Stimulated activated CD8-positive, alpha-beta memory T cell treated with anti-CD3 and anti-CD28 coated beads, Interleukin-2, amount 100 ng/mL, for 1 hour (primary cell): ENCODE results near the gene EDEM1.
"Not testable (repeated sequence)": the region's sequence is repeated elsewhere in the genome, so short reads cannot be mapped to it uniquely, and the experiment has no call there.

Experiments
- DNase-seq, 2 donors: peaks; one replicate each; pipeline ENCODE4 v3.0.0-alpha.2; 2020; ENCODE audit warnings: low read depth in 2 of 2

The EDEM1 gene

GRCh38 chr3:5172018-5172417 lies 15.5 kb upstream of the EDEM1 start:
- no peak for DNase-seq

- DNase-seq: not testable (repeated sequence)
Measured at GRCh38 chr3:5179036-5179435, 8.5 kb upstream of the EDEM1 start.

GRCh38 chr3:5181469-5182141 lies 5.9 kb upstream of the EDEM1 start:
- DNase-seq: no peak

- not testable (repeated sequence) for DNase-seq
Measured at GRCh38 chr3:5183714-5184113, 3.8 kb upstream of the EDEM1 start.

GRCh38 chr3:5184499-5184898 lies 3.0 kb upstream of the EDEM1 start:
- DNase-seq: no peak

- DNase-seq: no peak
Measured at GRCh38 chr3:5185093-5185673, 2.3 kb upstream of the EDEM1 start.

DNA sequence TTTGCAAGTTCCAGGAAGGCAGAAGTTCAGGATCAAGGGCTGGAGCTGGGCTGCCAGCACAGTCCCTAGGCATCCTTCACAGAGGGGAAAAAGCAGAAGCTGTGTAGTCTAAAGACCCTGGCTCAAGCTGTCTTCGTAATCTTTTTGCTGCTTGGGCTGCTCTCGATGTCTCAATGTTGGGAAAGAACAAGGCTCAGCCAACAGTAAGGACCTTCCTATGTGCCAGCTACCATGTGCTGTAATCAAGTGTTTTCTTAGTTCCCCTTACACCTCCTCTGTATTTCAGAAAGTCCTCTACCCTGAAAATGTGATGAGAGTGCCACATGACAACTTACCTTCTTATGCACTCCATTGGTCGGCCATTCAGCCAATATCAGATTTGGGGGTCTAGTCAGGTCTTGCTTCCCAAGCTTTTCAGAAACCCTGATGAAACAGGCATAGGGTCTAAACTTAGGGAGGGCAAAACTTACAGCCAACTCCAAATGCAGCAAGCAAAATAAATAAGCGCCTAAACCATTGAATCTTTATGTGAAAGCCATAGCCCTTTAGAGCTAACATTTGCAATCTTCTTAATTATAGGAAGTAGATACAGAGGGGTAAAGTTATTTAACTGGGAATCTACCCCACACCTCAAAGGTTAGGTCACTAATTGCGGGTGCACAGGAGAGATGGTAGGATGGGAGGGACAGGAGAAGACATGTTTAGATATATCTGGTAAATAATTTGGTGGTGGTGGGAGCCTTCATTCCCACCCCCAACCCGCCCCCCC lies 1.2 kb upstream of the EDEM1 start:
- DNase-seq: no peak

GRCh38 chr3:5186858-5187155 lies 700 bp upstream of the EDEM1 start:
- DNase-seq: no peak

DNA sequence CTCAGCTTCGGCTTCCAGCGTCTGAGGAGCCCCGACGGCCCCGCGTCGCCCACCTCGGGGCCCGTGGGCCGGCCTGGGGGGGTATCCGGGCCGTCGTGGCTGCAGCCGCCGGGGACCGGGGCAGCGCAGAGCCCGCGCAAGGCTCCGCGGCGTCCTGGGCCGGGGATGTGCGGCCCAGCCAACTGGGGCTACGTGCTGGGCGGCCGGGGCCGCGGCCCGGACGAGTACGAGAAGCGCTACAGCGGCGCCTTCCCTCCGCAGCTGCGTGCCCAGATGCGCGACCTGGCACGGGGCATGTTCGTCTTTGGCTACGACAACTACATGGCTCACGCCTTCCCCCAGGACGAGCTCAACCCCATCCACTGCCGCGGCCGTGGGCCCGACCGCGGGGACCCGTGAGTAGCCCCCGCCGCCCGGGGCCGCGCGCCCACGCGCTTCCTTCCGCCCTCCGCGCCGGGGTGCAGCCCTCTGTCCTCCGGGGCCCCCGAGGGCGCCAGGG lies 462 bp downstream of the EDEM1 start:
- peak; percentile 19 to 30 for DNase-seq

DNA sequence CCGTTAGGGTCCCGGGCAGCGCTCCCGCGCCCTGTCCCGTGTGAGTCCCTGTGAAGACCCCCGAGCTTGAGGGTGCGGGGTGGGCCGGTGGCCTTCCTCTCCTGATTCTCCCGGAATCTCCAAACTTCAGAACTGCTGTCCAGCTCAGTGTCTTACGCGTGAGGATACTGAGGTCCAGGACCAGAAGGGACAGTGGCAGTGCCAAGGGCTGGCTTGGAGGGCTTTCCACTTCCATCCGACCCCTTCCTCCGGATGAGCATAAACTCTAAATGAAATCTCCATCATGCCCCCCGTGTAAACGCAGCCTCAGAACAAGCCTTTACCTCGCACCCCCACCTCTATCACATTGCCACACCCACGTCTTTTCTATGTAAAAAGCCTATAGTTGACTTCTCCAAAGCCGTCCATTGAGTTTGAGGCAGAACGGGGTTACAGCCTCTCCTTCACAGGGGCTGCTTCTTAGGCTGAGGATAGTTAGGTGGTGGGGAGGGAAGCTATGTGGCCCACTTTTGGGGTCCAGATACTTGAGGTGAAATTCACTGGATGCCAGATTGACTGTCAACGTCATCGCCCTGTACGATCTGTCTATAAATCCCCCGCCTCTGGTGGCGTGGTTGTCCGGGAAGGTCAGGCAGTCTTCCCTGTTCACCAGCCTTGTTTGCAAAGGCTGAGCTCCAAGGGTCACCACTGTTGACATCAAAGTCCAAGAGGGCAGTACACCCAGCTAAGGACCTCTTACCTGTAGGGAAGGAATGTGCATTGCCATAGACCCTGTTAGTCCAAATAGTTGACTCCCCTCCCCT lies 1.1 kb downstream of the EDEM1 start:
- peak; percentile 10 to 16 for DNase-seq

DNA sequence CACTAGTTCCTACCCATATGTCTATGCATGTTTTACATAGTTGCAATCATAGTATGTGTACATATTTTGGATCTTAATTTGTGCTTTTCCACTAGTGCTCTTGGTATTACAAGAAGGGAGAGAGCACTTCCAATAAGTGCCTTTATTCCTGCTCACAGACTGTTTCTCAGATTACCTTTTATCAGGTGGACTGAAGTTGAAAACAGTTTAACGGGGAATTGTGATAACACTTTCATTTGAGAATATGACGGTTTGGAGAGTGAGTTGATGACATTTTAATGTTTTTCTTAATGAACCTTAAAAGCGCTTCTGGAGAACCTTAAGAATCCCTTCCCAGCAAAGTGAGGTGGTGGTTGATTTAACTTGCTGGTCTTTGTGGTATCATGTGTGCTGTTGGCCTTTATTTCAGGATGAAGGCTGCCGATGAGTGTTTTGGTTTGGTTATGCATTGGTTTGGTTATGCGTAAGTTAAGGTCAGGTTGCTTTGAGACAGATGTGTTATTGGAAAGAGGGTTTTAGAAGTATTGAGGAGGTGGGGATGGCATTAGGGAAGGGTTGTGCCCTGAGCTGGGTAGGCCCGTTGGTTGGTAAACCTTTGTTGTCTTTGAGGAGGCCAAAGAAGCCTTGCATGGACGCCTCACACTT lies 2.8 kb downstream of the EDEM1 start:
- DNase-seq: no peak

- no peak for DNase-seq
Measured at GRCh38 chr3:5191555-5192304, 4.2 kb downstream of the EDEM1 start.

DNA sequence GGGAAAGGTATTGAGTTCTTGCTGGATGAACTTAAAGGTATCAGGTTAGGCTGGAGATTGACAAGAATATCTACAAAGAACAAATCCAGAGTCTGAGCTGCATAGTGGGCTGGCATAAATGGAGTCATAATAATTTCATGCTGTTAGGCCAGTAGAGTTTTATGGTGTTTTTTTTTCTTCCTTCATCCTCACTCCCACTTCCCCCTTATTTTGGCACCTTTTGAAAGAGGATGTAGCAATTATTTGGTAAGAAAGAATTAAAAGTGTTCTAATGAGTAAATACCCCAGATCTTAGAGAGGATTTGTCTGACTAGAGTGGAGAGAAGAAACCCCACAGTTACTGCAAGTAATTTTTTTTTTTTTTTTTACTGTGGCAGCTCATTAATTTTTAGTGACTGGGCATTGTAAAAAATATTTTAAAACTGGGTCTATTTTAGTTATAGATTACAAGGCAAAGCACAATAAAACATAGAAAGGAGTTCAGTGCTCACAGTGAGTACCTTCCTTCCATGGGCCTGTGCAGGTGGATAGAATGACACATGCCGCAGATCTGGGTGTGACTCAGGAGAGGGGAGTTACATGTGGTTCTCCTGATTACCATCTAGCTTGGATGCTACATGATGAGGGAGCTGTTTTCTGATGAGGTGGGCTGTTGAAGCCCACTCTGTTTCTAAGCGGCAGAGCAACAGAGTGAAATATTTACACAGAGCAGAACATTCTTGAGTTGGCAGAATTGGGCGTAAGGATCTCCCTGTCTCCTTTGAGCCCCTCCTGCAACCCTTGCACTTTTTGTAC lies 5.3 kb downstream of the EDEM1 start:
- DNase-seq: peak in 1 of 2 donors; percentile 16

DNA sequence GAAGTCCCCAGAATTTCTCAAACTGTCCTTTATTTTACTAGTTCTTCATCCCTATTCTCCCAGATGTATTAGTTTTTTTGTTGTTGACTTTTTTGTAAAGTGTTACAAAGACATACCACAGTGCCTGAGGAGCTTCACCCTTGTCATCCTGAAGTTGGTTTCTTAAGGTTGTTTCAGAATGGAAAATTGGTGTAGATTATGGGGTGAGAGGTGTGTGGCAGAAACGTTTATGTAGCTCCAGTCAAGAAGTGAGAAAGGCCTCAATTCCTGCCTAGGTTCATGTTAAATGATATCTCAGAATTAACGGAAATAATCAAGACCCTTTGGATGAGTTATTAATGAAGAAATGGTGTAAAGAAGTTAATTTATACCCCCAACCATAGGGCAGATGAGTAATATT lies 6.8 kb downstream of the EDEM1 start:
- no peak for DNase-seq

- peak; percentile 11 to 17 for DNase-seq
Measured at GRCh38 chr3:5194801-5195509, 7.4 kb downstream of the EDEM1 start.

GRCh38 chr3:5195605-5196004 lies 8.1 kb downstream of the EDEM1 start:
- no peak for DNase-seq

- no peak for DNase-seq
Measured at GRCh38 chr3:5197022-5197421, 9.5 kb downstream of the EDEM1 start.

DNA sequence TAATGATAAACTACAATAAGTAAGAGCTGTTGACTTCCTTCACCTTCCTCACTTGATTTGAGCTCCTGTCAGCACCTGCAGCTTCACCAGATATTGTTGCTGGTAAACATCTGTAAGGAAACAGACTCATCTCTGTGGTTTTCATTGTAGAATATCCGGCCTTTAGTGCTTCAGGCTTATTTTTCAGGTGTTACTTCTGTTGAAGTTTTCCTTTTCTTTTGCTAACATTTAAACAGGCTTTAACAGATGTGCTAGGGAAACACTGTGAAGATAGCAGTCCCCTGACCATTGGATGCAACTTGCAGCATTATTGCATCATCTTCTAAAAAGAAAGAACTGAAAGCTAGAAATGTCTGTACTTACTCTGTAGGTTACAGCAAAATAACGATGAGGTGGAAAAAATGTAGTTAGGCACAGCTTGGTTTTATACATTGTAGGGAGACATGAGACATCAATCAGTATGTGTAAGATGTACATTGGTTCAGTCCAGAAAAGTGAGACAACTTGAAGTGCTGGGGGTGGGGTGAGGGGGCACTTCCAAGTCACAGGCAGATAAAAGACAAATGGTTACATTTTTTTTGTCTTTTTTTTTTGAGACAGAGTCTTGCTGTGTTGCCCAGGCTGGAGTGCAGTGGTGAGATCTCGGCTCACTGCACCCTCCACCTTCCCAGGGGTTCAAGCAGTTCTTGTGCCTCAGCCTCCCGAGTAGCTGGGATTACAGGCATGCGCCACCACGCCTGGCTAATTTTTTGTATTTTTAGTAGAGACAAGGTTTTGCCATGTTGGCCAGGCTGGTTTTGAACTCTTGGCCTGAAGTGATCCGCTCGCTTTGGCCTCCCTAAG lies 10.2 kb downstream of the EDEM1 start:
- DNase-seq: no peak

GRCh38 chr3:5198313-5198677 lies 10.8 kb downstream of the EDEM1 start:
- DNase-seq: no peak
